Measurements from ENCODE around the gene HNRNPA1.

- TF ChIP-seq CTCF (IDR thresholded peaks at IDR 0.05; ENCODE audit: borderline replicate concordance, extremely low read depth, low read length, poor library complexity, severe bottlenecking) (no peak), EZH2 (IDR thresholded peaks at IDR 0.05; ENCODE audit: borderline replicate concordance, low read depth, low read length, severe bottlenecking) (no peak)
These were observed 26.6 kb downstream of the HNRNPA1 start for GRCh38 chr12:54306925-54307741.
